GM19099 (cell line): ENCODE results near the gene TEDDM1.
A peak's percentile ranks its signal among the peaks of the same experiment; 100 is the strongest.

Experiments used
- POLR2A ChIP-seq: IDR thresholded peaks from 3 replicates; pipeline ENCODE4 v1.6.1; 2011; ENCODE audit warnings: low read depth; ENCODE audit not compliant: insufficient read length; ENCODE audit errors: extremely low read depth

TEDDM1 gene

GRCh38 chr1:182413486-182413885 is 13.0 kb upstream of the TEDDM1 start:
- TF ChIP-seq POLR2A, result no peak

GRCh38 chr1:182410620-182411273 is 10.3 kb upstream of the TEDDM1 start:
- TF ChIP-seq POLR2A, result no peak

- no peak for TF ChIP-seq POLR2A
Measured at GRCh38 chr1:182410138-182410537, 9.7 kb upstream of the TEDDM1 start.

GRCh38 chr1:182408435-182409075 is 8.1 kb upstream of the TEDDM1 start:
- no peak for TF ChIP-seq POLR2A

- no peak for TF ChIP-seq POLR2A
Measured at GRCh38 chr1:182407724-182408123, 7.3 kb upstream of the TEDDM1 start.

- no peak for TF ChIP-seq POLR2A
Measured at GRCh38 chr1:182406012-182406411, 5.5 kb upstream of the TEDDM1 start.

- TF ChIP-seq POLR2A, result no peak
Measured at GRCh38 chr1:182405578-182405977, 5.1 kb upstream of the TEDDM1 start.

- no peak for TF ChIP-seq POLR2A
Measured at GRCh38 chr1:182404781-182405180, 4.3 kb upstream of the TEDDM1 start.

- no peak for TF ChIP-seq POLR2A
Measured at GRCh38 chr1:182397653-182398393, 2.6 kb downstream of the TEDDM1 start.

- TF ChIP-seq POLR2A, result no peak
Measured at GRCh38 chr1:182395906-182396305, 4.6 kb downstream of the TEDDM1 start.

- no peak for TF ChIP-seq POLR2A
Measured at GRCh38 chr1:182394055-182394775, 6.3 kb downstream of the TEDDM1 start.

GRCh38 chr1:182392050-182393028 is 8.1 kb downstream of the TEDDM1 start:
- no peak for TF ChIP-seq POLR2A

- TF ChIP-seq POLR2A, result peak; percentile 86
Measured at GRCh38 chr1:182391362-182392049, 9.0 kb downstream of the TEDDM1 start, which contains the start of gene GLUL. GLUL (minus strand) TSS chr1:182391790; CDS start chr1:182388737, 3,053 bp downstream.

- no peak for TF ChIP-seq POLR2A
Measured at GRCh38 chr1:182391028-182391361, 9.5 kb downstream of the TEDDM1 start.
